Measurements from ENCODE around the gene GNB1L.

The GNB1L gene

GRCh38 chr22:19744350-19745006 is 110.2 kb downstream of the GNB1L start:
- DNase-seq: no peak

DNA sequence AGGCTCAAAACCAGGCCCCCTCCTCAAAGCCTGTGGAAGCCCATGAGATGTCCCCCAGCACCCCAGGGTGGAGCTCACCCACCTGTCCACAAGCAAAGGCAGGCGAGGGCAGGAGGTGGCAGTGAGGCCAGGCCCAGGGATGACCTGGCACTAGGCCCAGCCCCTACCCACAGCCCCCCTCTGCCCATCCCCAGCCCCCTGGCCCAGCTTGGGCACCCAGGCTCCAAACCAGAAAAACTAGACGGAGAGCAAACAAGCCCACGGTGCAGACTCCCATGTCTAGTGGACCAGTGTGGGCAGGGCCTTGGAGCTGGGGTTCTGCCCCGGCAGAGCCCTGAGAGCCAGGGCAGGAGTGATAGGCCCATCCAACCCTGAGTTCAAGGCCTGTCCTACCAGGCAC is 111.0 kb downstream of the GNB1L start:
- no peak for DNase-seq

DNA sequence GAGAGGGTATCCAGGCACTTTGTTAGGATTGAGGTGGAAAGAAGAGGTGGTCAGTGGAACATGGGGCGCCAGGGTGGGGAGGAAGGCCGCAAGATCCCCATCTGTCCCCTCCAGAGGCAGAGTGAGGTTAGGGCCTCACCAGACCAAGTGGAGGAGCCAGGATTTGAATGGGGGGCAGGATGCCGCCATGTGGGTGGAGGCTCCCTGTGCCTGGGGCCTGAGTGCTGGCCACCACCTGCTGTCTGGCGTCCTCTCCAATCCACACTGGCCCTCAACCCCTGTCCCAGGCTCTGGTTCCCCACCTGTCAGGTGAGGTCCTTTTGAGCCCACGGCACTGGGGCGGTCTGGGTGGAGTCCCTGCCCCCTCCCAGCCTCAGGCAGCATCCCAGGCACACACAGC is 111.6 kb downstream of the GNB1L start:
- no peak for DNase-seq

- DNase-seq: no peak
Observed at GRCh38 chr22:19742160-19743066, 112.3 kb downstream of the GNB1L start.

GRCh38 chr22:19741053-19741452 is 113.6 kb downstream of the GNB1L start:
- DNase-seq: no peak

DNA sequence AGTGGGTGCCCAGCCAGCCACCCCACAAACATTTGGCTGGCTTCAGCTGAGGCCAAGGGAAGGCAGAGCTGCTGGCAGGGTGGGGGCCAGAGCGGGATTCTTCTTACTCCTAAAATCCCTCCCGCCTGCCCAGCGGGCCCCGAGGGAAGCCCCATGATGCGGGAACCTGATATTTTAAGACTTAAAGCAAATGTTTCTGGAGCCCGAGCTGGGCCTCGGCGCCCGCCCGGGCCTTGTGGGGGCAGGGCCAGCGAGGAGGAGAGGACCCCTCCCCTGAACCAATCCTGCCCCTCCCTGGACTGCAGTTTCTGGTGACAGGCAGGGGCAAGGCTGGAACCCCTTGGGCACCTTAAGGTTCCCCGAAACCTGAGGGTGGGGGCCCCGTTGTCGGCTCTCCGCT is 114.1 kb downstream of the GNB1L start:
- no peak for DNase-seq

GRCh38 chr22:19739911-19740449 is 114.7 kb downstream of the GNB1L start:
- DNase-seq: no peak

- no peak for DNase-seq
Observed at GRCh38 chr22:19739448-19739895, 115.2 kb downstream of the GNB1L start.

DNA sequence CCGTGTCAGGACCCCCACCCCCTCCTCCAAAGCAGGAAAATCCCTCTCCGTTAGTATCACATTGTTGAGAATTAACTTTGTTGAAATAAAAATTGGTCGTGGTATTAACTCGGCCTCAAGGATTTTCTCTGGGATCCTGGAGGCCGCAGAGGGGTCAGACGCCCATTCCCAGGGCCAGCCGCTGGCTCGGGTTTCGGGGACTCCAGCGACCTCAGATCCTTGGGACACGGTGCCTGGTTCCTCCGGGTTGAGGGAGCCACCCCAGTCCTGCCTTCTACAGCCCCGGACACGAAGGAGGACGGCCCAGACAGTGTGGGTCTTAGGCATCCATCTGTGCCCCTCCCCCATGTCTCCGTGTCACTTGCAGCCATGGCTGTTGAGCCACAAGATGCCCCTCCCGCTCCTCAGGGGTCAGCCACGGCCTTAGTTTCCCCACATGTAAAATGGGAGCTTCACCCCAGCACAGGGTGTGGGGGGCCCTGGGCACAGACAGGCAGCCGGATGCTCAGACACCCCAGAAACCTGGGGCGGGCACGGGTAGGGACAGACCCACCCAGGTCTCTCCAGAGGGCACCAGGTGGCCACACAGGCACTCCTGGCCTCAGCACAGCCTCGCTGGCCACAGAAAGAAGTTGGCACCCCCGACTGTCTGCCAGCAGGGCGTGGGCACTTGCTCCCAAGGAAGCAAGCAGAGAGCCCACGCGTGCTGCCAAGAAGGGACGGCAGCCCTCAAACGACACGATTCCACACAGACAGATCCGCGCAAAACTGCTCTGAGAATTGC is 115.8 kb downstream of the GNB1L start:
- no peak for DNase-seq

DNA sequence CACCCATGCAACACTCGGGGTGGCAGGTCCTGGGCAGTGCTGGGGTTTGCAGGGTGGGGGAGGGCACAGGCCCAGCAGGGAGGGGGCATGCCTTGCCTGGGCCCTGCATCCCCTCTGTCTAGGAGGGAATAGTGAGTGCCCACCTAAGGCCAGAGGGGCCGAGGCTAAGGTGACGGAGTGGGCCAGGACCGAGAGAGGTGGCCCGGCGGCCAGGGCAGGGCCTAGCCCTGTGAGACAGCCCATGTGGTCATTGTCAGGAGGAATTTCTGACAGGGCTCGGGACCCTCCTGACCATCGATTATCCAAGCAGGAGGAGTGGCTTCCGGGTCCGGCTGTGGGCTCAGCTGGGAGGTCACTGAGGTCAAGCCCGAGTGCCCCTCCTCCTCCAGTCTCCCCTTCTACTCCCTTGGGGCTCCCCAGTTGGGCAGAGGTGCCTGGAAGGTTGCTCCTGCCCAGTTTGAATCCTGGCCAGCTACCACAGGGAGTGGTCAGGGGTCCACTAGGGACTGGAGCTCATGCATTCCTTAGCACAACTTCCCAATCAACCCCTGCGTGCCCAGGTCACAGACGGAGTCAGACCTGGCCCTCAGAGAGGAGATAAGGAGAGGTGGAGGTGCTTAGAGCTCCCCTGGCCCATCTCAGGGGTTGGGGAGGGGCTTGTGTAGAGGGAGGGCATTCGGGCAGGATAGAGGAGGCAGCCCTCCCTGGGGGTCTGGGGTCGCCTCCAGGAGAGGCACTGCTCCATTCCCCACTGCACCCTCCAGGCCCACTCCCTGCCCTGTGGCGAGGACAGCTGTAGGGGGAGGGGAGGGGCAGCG is 116.6 kb downstream of the GNB1L start:
- no peak for DNase-seq

- DNase-seq: no peak
Observed at GRCh38 chr22:19735665-19736510, 118.8 kb downstream of the GNB1L start.

DNA sequence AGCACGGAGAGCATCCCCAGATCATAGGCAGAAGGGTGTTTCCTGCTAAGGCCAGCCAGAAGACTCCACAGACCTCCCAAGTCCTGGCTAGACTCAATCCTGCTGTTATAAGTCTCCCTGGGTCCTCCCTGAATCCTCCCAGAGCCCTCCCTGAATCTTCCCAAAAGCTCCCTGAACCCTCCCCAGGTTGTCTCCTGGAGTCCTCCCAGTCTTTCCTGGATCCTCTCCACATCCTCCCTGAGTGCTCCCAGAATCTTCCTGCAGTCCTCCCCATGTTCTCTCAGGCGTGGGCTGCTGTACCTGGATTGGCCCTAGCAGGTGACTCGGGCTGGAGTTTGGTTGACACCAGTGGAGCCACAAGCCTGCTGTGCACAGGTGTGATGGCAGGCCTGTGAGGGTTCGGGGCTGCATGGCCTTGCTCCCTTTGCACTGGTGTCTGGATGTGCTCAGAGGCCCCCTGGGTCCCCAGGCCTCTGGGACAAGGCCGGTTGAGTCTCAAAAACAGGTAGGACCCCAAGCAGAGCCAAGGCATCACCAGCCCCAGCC is 119.8 kb downstream of the GNB1L start:
- no peak for DNase-seq

GRCh38 chr22:19734163-19734562 is 120.5 kb downstream of the GNB1L start:
- no peak for DNase-seq

- DNase-seq: no peak
Observed at GRCh38 chr22:19733755-19734154, 120.9 kb downstream of the GNB1L start.
